ENCODE measurements around the gene LYST. TPM values are rescaled to one million over a fixed set of nuclear protein-coding genes. Genes with fewer than 3 reads are reported as not detected.

The LYST gene
- total RNA-seq, 1 donor from 2014 or later, result 16.4 TPM

GRCh38 chr1:235825229-235825628 lies 41.5 kb downstream of the LYST start:
- Mint-ChIP-seq H3K4me3 (ENCODE audit: unreplicated experiment) (no peak overlapping the region), H3K27me3 (ENCODE audit: low read depth) (no peaks in the 10 kb centered on the region), H3K9me3 (ENCODE audit: low read depth) (no peaks in the 10 kb centered on the region), H3K4me1 (ENCODE audit: low read depth) (peaks cover 16% of the 10 kb centered on the region), H3K36me3 (ENCODE audit: low read depth) (peaks cover 5% of the 10 kb centered on the region), H3K27ac (ENCODE audit: unreplicated experiment) (no peak overlapping the region)
- no peak for TF ChIP-seq CTCF (IDR thresholded peaks at IDR 0.05)
- no peak for DNase-seq (ENCODE audit: low spot score)

GRCh38 chr1:235823684-235824083 lies 43.0 kb downstream of the LYST start:
- Mint-ChIP-seq H3K27ac (ENCODE audit: unreplicated experiment) (no peak overlapping the region), H3K9me3 (ENCODE audit: low read depth) (no peaks in the 10 kb centered on the region), H3K4me1 (ENCODE audit: low read depth) (peaks cover 16% of the 10 kb centered on the region), H3K27me3 (ENCODE audit: low read depth) (no peaks in the 10 kb centered on the region), H3K36me3 (ENCODE audit: low read depth) (peaks cover 5% of the 10 kb centered on the region), H3K4me3 (ENCODE audit: unreplicated experiment) (no peak overlapping the region)
- DNase-seq (ENCODE audit: low spot score), result no peak
- no peak for TF ChIP-seq CTCF (IDR thresholded peaks at IDR 0.05)

- TF ChIP-seq CTCF (IDR thresholded peaks at IDR 0.05), result no peak
- no peaks in the 10 kb centered on the region for H3K27me3 Mint-ChIP-seq (ENCODE audit: low read depth)
- H3K4me1 Mint-ChIP-seq (ENCODE audit: low read depth), result peaks cover 16% of the 10 kb centered on the region
- DNase-seq (ENCODE audit: low spot score), result no peak
- no peak overlapping the region for H3K27ac Mint-ChIP-seq (ENCODE audit: unreplicated experiment)
- H3K36me3 Mint-ChIP-seq (ENCODE audit: low read depth), result peaks cover 3% of the 10 kb centered on the region
- no peak overlapping the region for H3K4me3 Mint-ChIP-seq (ENCODE audit: unreplicated experiment)
- no peaks in the 10 kb centered on the region for H3K9me3 Mint-ChIP-seq (ENCODE audit: low read depth)
Observed at GRCh38 chr1:235822685-235823084, 44.0 kb downstream of the LYST start.

- no peak overlapping the region for H3K4me3 Mint-ChIP-seq (ENCODE audit: unreplicated experiment)
Observed at GRCh38 chr1:235821361-235821981, 45.2 kb downstream of the LYST start.

GRCh38 chr1:235820061-235820460 lies 46.6 kb downstream of the LYST start:
- Mint-ChIP-seq H3K27me3 (ENCODE audit: low read depth) (no peaks in the 10 kb centered on the region), H3K36me3 (ENCODE audit: low read depth) (no peaks in the 10 kb centered on the region), H3K4me1 (ENCODE audit: low read depth) (peaks cover 12% of the 10 kb centered on the region), H3K27ac (ENCODE audit: unreplicated experiment) (no peak overlapping the region), H3K4me3 (ENCODE audit: unreplicated experiment) (no peak overlapping the region), H3K9me3 (ENCODE audit: low read depth) (no peaks in the 10 kb centered on the region)
- no peak for DNase-seq (ENCODE audit: low spot score)
- TF ChIP-seq CTCF (IDR thresholded peaks at IDR 0.05), result no peak

More at GRCh38 chr1:235821361-235821981, 45.2 kb downstream of the LYST start:
- Mint-ChIP-seq H3K27ac (ENCODE audit: unreplicated experiment) (peak overlapping the region; percentile 22), H3K36me3 (ENCODE audit: low read depth) (peaks cover 2% of the 10 kb centered on the region), H3K4me1 (ENCODE audit: low read depth) (peaks cover 16% of the 10 kb centered on the region), H3K27me3 (ENCODE audit: low read depth) (no peaks in the 10 kb centered on the region), H3K9me3 (ENCODE audit: low read depth) (no peaks in the 10 kb centered on the region)
- no peak for TF ChIP-seq CTCF (IDR thresholded peaks at IDR 0.05)
- no peak for DNase-seq (ENCODE audit: low spot score)
